WTC11 (cell line): ENCODE data around the gene MRS2. TPM values are rescaled to one million over a fixed set of nuclear protein-coding genes. Genes with fewer than 3 reads are reported as not detected.
A peak's percentile ranks its signal among the peaks of the same experiment; 100 is the strongest.

Experiments used
- ATAC-seq: fragments of 200-7000 bp; cut with Tn5 transposase; 2 replicates; pipeline ENCODE4 v1.10.0; 2021; ENCODE audit warnings: mild to moderate bottlenecking, moderate library complexity
- CTCF ChIA-PET: fragments of 300-600 bp; sonication (Branson Sonifier 250); formaldehyde crosslinking; loops from one replicate; lab custom pipeline; 2021; ENCODE audit warnings: antibody characterized with exemption; lab: Charles Lee
- POLR2A ChIA-PET: fragments of 350-600 bp; sonication (Branson Sonifier 250); formaldehyde crosslinking; loops from one replicate; lab custom pipeline; 2021; ENCODE audit warnings: antibody characterized with exemption; lab: Charles Lee
- DNase-seq: peaks from one replicate; pipeline ENCODE4 v3.0.0; 2021; ENCODE audit warnings: low spot score
- H3K27ac Mint-ChIP-seq: 2 replicates; pipeline ENCODE4 v1.8.0; 2021; ENCODE audit warnings: mixed read lengths
- H3K27me3 Mint-ChIP-seq: 2 replicates; pipeline ENCODE4 v1.8.0; 2021; ENCODE audit warnings: low read depth, mild to moderate bottlenecking, moderate library complexity, mixed read lengths
- H3K36me3 Mint-ChIP-seq: 2 replicates; pipeline ENCODE4 v1.8.0; 2021; ENCODE audit warnings: mixed read lengths
- H3K4me1 Mint-ChIP-seq: 2 replicates; pipeline ENCODE4 v1.8.0; 2022; ENCODE audit warnings: mixed read lengths
- H3K4me3 Mint-ChIP-seq: 2 replicates; pipeline ENCODE4 v1.8.0; 2021; ENCODE audit warnings: mild to moderate bottlenecking, moderate library complexity, mixed read lengths
- H3K9me3 Mint-ChIP-seq: 2 replicates; pipeline ENCODE4 v1.8.0; 2021; ENCODE audit warnings: mixed read lengths
- AFF4 ChIP-seq: sonication (generic); formaldehyde crosslinking; IDR thresholded peaks from 2 replicates; pipeline ENCODE4 v1.8.1; 2023; ENCODE audit warnings: mild to moderate bottlenecking, missing genetic modification reagents, borderline replicate concordance
- ATF2 ChIP-seq: sonication (generic); formaldehyde crosslinking; IDR thresholded peaks from 2 replicates; pipeline ENCODE4 v1.8.1; 2022; ENCODE audit warnings: low read depth, missing genetic modification reagents, borderline replicate concordance
- E2F5 ChIP-seq: sonication (generic); formaldehyde crosslinking; IDR thresholded peaks from 2 replicates; pipeline ENCODE4 v1.8.1; 2022; ENCODE audit warnings: mild to moderate bottlenecking, moderate library complexity, missing genetic modification reagents
- ETV6 ChIP-seq: sonication (generic); formaldehyde crosslinking; IDR thresholded peaks from 2 replicates; pipeline ENCODE4 v1.8.1; 2022; ENCODE audit warnings: mild to moderate bottlenecking, missing genetic modification reagents
- GABPB1 ChIP-seq: sonication (generic); formaldehyde crosslinking; IDR thresholded peaks from 2 replicates; pipeline ENCODE4 v1.8.1; 2023; ENCODE audit warnings: mild to moderate bottlenecking, missing genetic modification reagents
- HMGA2 ChIP-seq: fragments of 250-450 bp; sonication (Bioruptor Pico); IDR thresholded peaks from 2 replicates; pipeline ENCODE4 v1.4.0; 2021; ENCODE audit warnings: mild to moderate bottlenecking, moderate library complexity
- JUN ChIP-seq: sonication (generic); formaldehyde crosslinking; IDR thresholded peaks from 2 replicates; pipeline ENCODE4 v1.8.0; 2023; ENCODE audit warnings: mild to moderate bottlenecking, missing genetic modification reagents
- MYBL2 ChIP-seq: sonication (generic); formaldehyde crosslinking; IDR thresholded peaks from 2 replicates; pipeline ENCODE4 v1.8.1; 2023; ENCODE audit warnings: mild to moderate bottlenecking, moderate library complexity, missing genetic modification reagents
- NR2C2 ChIP-seq: sonication (generic); formaldehyde crosslinking; IDR thresholded peaks from 2 replicates; pipeline ENCODE4 v1.8.0; 2022; ENCODE audit warnings: mild to moderate bottlenecking, missing genetic modification reagents
- NR3C1 ChIP-seq: sonication (generic); formaldehyde crosslinking; conservative IDR thresholded peaks from 2 replicates; pipeline ENCODE4 v1.8.1; 2023; ENCODE audit warnings: low read depth, mild to moderate bottlenecking, missing genetic modification reagents
- RORB ChIP-seq: fragments of 250-450 bp; sonication (Bioruptor Pico); IDR thresholded peaks from 2 replicates; pipeline ENCODE4 v1.9.0; 2021; ENCODE audit warnings: mild to moderate bottlenecking
- SMAD3 ChIP-seq: sonication (generic); formaldehyde crosslinking; IDR thresholded peaks from 2 replicates; pipeline ENCODE4 v1.8.0; 2022; ENCODE audit warnings: missing genetic modification reagents, mild to moderate bottlenecking, borderline replicate concordance
- ZNF263 ChIP-seq: sonication (generic); formaldehyde crosslinking; IDR thresholded peaks from 2 replicates; pipeline ENCODE4 v1.8.1; 2022; ENCODE audit warnings: low read depth, mild to moderate bottlenecking, moderate library complexity, missing genetic modification reagents
- ZSCAN18 ChIP-seq: fragments of 250-450 bp; sonication (Bioruptor Pico); IDR thresholded peaks from 2 replicates; pipeline ENCODE4 v2.1.2; 2022; ENCODE audit warnings: mild to moderate bottlenecking, moderate library complexity
- total RNA-seq: library from RNA; stranded (reverse); gene quantifications from 3 replicates; pipeline ENCODE4 v1.2.3, GENCODE V29; 2021
- TF ChIP-seq, protein P1 (sequence below): sonication (generic); formaldehyde crosslinking; IDR thresholded peaks from 2 replicates; pipeline ENCODE4 v1.8.1; 2022; ENCODE audit warnings: mild to moderate bottlenecking, missing genetic modification reagents, moderate library complexity, borderline replicate concordance
- TF ChIP-seq, protein P2 (sequence below): sonication (generic); formaldehyde crosslinking; IDR thresholded peaks from 2 replicates; pipeline ENCODE4 v1.8.0; 2022; ENCODE audit warnings: mild to moderate bottlenecking, missing genetic modification reagents
- TF ChIP-seq, protein P3 (sequence below): sonication (generic); formaldehyde crosslinking; IDR thresholded peaks from 2 replicates; pipeline ENCODE4 v1.8.0; 2022; ENCODE audit warnings: missing genetic modification reagents
- TF ChIP-seq, protein P4 (sequence below): sonication (generic); formaldehyde crosslinking; IDR thresholded peaks from 2 replicates; pipeline ENCODE4 v1.8.0; 2023; ENCODE audit warnings: missing genetic modification reagents

The MRS2 gene
- total RNA-seq, 1 experiment from 2014 or later, result 91.6 TPM

DNA sequence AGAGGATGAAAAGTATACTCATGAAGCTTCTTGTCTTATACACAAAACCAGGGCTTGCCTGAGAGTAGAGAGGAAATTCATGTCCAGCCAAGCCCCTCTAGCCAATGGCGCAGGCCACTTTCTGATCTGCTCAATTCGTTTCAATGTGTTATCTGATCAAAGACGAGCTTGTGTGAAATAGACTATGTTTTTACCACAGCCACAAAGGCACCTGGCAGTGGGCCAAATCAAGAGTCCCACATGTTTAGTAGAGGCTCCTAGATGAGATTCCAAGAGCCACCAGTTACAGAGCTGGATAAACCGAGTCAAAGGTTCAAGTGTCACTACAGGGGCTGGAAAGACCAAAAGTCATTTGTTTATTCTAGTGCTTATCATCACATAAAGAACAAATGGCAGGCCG, 51.7 kb downstream of the MRS2 start (continued):
- TF ChIP-seq E2F5 (CRISPR knock-in tag) (no peak), ZSCAN18 (CRISPR knock-in tag) (no peak), GABPB1 (CRISPR knock-in tag) (no peak), ETV6 (CRISPR knock-in tag) (no peak)
- TF ChIP-seq, protein P1, sequence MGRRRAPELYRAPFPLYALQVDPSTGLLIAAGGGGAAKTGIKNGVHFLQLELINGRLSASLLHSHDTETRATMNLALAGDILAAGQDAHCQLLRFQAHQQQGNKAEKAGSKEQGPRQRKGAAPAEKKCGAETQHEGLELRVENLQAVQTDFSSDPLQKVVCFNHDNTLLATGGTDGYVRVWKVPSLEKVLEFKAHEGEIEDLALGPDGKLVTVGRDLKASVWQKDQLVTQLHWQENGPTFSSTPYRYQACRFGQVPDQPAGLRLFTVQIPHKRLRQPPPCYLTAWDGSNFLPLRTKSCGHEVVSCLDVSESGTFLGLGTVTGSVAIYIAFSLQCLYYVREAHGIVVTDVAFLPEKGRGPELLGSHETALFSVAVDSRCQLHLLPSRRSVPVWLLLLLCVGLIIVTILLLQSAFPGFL (CRISPR knock-in tag), result no peak

- CTCF ChIA-PET, result interaction anchor here (0.8 kb wide), 1 partner anchor 172 kb away, joined by 3 read pairs; no protein-coding TSS in a partner anchor
- H3K27me3 Mint-ChIP-seq, result no peaks in the 10 kb centered on the region
- POLR2A ChIA-PET, result no interaction called here
- peak; percentile 56 for ATAC-seq
- H3K27ac Mint-ChIP-seq, result no peak overlapping the region
- 0 out of 2 replicates have a peak, but pooled peaks cover 3% of the 10 kb centered on the region for H3K4me1 Mint-ChIP-seq
- no peak for DNase-seq
- no peak overlapping the region for H3K4me3 Mint-ChIP-seq
- no peaks in the 10 kb centered on the region for H3K9me3 Mint-ChIP-seq
- H3K36me3 Mint-ChIP-seq, result no peaks in the 10 kb centered on the region
- TF ChIP-seq HMGA2 (no peak), RORB (CRISPR knock-in tag) (no peak), SMAD3 (CRISPR knock-in tag) (no peak), NR3C1 (CRISPR knock-in tag) (no peak), MYBL2 (CRISPR knock-in tag) (no peak), ZNF263 (CRISPR knock-in tag) (no peak), JUN (CRISPR knock-in tag) (no peak), ATF2 (CRISPR knock-in tag) (no peak), AFF4 (CRISPR knock-in tag) (no peak), GABPB1 (CRISPR knock-in tag) (no peak), NR2C2 (no peak)
- TF ChIP-seq, protein P2, sequence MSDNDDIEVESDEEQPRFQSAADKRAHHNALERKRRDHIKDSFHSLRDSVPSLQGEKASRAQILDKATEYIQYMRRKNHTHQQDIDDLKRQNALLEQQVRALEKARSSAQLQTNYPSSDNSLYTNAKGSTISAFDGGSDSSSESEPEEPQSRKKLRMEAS (CRISPR knock-in tag), result no peak
- TF ChIP-seq, protein P3, sequence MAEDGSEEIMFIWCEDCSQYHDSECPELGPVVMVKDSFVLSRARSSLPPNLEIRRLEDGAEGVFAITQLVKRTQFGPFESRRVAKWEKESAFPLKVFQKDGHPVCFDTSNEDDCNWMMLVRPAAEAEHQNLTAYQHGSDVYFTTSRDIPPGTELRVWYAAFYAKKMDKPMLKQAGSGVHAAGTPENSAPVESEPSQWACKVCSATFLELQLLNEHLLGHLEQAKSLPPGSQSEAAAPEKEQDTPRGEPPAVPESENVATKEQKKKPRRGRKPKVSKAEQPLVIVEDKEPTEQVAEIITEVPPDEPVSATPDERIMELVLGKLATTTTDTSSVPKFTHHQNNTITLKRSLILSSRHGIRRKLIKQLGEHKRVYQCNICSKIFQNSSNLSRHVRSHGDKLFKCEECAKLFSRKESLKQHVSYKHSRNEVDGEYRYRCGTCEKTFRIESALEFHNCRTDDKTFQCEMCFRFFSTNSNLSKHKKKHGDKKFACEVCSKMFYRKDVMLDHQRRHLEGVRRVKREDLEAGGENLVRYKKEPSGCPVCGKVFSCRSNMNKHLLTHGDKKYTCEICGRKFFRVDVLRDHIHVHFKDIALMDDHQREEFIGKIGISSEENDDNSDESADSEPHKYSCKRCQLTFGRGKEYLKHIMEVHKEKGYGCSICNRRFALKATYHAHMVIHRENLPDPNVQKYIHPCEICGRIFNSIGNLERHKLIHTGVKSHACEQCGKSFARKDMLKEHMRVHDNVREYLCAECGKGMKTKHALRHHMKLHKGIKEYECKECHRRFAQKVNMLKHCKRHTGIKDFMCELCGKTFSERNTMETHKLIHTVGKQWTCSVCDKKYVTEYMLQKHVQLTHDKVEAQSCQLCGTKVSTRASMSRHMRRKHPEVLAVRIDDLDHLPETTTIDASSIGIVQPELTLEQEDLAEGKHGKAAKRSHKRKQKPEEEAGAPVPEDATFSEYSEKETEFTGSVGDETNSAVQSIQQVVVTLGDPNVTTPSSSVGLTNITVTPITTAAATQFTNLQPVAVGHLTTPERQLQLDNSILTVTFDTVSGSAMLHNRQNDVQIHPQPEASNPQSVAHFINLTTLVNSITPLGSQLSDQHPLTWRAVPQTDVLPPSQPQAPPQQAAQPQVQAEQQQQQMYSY (CRISPR knock-in tag), result no peak
- TF ChIP-seq, protein P4, sequence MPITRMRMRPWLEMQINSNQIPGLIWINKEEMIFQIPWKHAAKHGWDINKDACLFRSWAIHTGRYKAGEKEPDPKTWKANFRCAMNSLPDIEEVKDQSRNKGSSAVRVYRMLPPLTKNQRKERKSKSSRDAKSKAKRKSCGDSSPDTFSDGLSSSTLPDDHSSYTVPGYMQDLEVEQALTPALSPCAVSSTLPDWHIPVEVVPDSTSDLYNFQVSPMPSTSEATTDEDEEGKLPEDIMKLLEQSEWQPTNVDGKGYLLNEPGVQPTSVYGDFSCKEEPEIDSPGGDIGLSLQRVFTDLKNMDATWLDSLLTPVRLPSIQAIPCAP (CRISPR knock-in tag), result no peak
These were observed 52.3 kb downstream of the MRS2 start for GRCh38 chr6:24455061-24455460.
